NCI-H1436 (cell line): ENCODE results near the gene IRX6.

Experiments
- DNase-seq: peaks from one replicate; lab custom pipeline; 2025; lab: John Stamatoyannopoulos, UW

IRX6 gene

GRCh38 chr16:55324285-55325079, 479 bp downstream of the IRX6 start:
- DNase-seq: no peak

DNA sequence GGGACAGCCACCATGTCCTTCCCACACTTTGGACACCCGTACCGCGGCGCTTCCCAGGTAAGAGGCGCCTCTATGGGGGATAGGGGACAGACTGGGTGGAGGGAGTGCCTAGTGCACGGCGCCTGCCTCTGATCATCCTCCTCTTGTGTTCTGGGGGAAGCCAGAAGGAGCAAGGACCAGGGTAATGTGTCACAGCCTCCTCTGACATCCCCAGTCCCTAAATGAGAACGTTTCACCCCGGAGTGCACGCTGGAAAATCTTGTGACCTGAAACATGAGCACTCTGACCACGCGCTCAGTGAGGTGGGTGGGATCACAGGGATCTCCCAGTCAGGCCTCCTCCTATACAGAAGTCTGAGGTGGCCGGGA, 1.1 kb downstream of the IRX6 start:
- no peak for DNase-seq

GRCh38 chr16:55325458-55326109, 1.6 kb downstream of the IRX6 start:
- DNase-seq: no peak

DNA sequence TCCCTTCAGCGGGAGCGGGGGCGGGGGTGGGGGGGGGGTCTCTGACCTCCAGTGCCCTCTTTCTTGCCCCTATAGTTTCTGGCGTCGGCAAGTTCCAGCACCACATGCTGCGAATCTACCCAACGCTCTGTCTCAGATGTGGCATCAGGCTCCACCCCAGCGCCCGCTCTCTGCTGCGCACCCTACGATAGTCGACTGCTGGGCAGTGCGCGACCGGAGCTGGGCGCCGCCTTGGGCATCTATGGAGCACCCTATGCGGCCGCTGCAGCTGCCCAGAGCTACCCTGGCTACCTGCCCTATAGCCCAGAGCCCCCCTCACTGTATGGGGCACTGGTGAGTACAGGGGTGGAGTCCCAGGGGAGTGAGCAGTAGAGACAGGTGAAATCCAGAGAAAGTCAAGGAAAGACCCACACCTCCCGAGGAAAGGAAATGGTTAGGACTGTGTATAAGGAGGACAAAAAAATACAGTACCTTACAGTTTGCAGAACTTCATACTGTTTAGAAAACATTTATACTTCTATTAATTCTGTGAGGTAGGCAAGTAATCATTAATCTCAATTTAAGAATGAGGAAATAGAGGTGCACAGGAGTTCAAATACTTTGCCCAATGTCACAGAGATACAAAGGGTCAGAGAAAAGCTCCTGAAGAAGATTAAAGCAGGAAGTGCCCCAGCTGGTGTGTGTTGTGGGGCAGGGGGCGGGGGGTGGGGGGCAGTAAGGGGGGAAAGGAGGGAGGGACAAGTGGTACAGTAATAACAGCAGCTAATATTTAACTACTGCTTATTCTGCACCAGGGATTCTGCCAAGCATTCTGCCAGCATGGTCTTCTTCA, 2.5 kb downstream of the IRX6 start:
- DNase-seq: no peak

DNA sequence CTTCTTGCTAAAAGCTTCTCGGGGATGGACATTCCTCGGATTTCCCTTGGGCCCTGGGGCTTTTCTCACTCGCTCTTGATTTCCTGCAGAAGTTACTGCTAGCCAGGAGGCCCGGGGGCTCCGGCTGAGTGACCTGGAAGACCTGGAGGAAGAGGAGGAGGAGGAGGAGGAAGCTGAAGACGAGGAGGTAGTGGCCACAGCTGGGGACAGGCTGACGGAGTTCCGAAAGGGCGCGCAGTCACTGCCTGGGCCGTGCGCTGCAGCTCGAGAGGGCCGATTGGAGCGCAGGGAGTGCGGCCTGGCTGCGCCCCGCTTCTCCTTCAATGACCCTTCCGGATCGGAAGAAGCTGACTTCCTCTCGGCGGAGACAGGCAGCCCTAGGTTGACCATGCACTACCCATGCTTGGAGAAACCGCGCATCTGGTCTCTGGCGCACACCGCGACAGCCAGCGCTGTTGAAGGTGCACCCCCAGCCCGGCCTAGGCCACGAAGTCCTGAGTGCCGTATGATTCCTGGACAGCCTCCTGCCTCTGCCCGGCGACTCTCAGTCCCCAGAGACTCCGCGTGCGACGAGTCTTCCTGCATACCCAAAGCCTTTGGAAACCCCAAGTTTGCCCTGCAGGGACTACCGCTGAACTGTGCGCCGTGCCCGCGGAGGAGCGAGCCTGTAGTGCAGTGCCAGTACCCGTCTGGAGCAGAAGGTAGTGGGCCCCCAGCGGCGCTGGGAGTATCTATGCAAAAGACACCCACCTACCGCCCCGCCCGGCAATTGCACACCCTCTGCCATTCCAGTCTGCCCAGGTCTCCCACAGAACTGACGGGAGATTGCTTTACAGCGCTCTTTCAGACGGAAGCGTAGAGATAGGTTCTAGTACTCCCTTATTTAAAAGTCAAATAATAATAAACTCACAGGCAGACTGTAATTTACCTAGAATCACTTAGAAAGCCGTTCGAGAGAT, 4.9 kb downstream of the IRX6 start:
- no peak for DNase-seq

GRCh38 chr16:55329791-55330428, 5.9 kb downstream of the IRX6 start:
- no peak for DNase-seq

DNA sequence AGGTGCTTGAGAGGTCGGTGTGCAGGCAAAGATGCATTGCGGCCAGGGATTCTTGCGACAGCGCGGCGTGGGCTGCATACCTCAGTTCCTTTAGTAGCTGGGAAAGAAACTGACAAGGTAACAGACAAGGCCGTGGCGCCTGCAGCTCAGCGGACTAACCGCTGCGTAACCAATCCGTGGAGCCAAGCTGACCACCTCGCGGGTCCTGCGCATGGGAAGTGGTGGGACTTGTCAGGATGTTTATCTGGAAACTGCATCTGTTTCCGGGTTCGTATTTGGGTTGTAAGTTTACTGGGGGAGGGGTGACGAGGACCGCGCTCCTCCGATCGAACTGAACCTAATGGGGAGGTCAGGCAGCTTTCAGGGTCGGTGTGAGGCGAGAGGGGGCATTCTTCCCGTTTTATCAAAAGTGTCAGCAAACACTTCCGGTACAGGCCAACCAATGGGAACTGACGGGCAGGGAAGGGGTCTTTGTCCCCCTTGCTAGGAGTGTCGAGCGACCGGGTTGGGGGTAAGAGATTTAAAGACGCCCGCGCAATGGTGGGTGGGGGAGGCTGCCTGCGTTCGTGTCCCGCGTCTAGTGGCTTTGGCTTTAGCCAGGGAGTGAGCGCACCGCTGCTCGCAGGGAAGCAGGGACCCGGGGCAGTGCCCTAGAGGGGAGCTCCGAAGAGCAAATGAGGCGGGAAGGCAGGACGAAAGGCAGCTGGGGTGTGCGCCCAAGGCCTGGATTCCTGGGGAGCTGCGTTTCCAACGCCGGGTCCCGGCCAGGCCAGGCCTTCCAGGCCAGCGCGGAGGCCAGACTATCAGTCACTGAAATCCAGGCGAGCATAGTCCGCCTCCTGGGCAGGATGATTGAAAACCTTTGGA, 7.0 kb downstream of the IRX6 start:
- DNase-seq: no peak

DNA sequence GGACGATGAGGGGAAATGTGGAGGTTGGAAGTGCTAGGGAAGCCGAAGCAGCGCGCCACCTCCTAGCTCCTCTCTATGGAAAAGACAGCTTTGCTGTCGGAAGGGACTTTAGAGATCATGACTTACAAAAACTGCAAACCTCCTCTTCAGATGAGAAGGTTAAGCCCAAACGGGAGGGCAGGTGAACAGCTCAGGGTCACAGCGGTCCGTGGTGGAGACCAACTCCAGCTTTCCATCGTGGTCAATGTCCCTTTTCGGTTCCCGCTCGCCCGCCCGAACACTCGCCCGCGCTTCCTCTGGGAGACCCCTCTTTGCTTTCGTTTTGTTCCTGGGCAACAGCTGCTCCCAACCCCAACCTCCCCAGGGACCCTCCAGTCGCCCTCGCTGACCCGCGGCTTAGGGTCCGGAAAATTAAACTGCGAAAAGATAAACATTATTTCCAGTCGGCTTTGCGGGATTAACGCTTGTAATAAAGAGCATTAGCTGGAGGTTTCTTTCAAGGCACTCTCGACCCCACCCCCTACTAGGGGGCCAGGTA, 7.7 kb downstream of the IRX6 start:
- no peak for DNase-seq

DNA sequence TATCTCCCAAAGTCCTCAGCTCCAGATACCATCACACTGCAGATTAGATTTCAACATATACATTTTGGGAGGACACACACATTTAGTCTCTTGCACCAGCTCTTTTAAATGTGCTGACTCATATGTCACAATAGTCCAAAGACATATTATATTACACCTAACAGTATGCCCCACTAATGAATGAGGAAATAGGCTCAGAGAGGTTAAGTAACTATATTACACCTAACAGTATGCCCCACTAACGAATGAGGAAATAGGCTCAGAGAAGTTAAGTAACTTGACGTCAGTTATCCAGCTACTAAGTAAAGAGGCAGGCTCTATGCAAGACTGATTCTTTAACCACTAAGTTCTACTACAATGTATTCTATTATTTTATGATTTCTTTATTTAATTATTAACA, 9.7 kb downstream of the IRX6 start:
- DNase-seq: no peak

- DNase-seq: no peak
Measured at GRCh38 chr16:55338646-55339045, 14.6 kb downstream of the IRX6 start.

DNA sequence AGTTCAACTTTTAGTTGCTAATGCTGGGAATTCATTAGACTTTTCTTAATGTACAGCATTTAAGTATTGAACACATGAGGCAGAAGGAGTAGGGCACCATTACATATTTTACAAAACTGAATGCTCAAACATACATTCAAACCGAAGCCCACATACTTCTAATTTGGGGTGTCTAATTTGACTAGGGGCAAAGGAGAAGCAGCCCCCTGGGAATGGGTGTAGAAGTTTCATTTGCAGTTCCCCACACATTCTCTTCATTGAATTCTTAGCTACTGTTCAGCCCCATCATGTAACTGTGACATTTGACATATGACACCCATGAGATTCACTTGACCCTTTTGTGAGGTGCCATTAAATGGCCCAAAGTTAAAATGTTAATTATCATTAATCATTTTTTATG, 16.4 kb downstream of the IRX6 start:
- no peak for DNase-seq

- DNase-seq: no peak
Measured at GRCh38 chr16:55341681-55342080, 17.7 kb downstream of the IRX6 start.

DNA sequence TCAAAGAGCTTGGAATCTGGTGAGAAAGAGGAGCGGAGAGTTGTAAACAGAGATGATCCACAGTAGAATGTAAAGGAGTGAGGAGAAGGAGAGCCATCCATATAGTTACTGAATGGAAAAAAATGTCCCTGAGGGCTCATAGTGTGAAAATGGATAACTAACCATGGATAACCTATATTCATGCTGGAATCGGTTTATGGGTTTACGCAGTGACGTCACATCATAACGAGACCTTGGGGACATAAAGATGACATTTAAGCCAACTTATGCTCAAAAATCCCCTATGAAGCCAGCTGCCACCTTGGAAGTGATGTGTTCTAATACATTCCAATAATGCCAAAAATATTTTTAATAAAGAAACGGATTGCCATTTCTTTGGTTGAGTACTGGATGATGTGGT, 22.5 kb downstream of the IRX6 start:
- no peak for DNase-seq

GRCh38 chr16:55349867-55350266, 25.9 kb downstream of the IRX6 start:
- DNase-seq: no peak

DNA sequence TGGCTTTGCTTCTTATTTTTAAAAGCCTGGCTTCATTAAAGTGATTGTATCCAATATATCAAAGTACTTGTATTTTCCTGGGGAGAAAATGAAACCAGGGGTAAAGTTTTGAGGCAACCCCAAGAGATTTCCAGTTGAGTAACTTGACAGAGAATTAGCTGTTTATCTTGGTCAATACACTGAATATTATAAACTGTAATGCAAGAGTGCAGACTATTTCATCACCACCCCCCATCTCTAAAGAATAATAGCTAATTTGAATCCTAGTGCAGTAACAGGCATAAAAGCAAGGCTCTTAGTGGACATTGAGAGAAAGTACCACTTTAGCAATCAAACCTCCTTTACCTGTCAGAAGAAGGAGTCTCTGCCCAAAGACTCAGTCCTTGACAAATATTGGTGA, 27.0 kb downstream of the IRX6 start:
- DNase-seq: no peak

DNA sequence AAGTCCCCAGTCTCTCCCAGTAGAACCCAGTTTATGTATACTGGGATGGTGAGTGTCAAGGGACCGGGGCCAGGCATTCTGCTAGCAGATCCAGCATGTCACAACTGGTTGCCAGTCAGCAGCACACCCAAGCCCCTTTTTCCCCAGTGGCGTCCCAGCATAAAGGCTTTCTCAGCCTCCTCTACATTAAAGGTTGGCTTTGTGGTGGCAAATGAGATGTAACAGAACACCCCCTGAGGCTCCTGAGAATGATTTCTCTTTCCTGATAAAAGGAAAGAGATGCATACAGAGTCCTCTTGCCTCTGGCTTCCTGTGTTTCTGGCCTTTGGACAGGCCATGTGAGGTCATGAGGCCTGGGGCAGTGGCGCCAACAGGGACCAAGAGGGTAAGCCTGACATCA, 27.9 kb downstream of the IRX6 start:
- DNase-seq: no peak

DNA sequence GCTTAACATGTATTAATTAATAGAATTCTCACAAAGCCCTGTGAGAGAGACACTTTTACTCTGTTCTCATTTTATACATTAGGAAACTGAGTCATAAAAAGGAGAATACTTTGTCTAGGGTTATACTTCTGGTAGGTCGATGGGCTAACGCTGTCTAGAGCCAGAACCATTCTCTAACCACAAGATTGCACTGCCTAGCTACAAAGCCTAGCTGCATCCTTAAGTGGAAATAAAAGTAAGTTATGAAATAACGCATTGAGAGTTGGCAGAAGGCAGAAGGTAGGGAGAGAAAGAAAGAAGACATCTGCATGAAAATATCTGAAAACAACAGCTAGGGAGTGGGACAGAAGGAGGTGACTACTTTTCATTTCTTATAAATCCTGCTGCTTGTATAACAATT, 33.2 kb downstream of the IRX6 start:
- no peak for DNase-seq

- DNase-seq: no peak
Measured at GRCh38 chr16:55359946-55360345, 35.9 kb downstream of the IRX6 start.

DNA sequence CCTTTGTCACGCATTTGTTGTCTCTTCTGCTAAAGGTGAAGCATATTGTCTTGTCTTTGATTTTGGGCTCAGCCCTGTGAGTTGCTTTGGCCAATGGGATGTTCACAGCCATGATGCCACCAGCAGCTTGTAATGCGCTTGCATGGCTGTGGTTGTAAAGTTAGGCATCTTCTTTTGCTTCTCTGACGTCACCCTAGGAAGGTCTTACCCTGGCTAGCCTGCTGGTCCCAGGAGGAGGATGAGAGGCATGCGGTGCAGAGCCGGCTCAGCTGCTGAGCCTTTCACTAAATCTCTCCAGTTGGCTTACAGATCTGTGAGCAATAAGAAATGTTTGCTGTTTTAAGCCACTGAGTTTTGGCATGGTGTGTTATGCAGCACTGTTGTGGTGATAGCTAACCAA, 40.8 kb downstream of the IRX6 start:
- DNase-seq: no peak

- DNase-seq: no peak
Measured at GRCh38 chr16:55367301-55367811, 43.4 kb downstream of the IRX6 start.
